ENCODE measurements around the gene SCN5A.

GRCh38 chr3:38599886-38600285 is 49.6 kb downstream of the SCN5A start:
- TF ChIP-seq EZH2phosphoT487 (IDR thresholded peaks at IDR 0.05; ENCODE audit: low read depth, severe bottlenecking, unreplicated experiment) (no peak), EZH2 (IDR thresholded peaks at IDR 0.05; ENCODE audit: borderline replicate concordance) (no peak), CTCF (IDR thresholded peaks at IDR 0.05; ENCODE audit: poor library complexity) (no peak)

All from hepatocyte (in vitro differentiated cells).